IPS-18a (cell line): Measurements from ENCODE around the gene LHX5.

Experiments
- H3K27ac ChIP-seq: one replicate; pipeline ENCODE4 v1.5.1; 2013; ENCODE audit warnings: low read length
- H3K27me3 ChIP-seq: one replicate; pipeline ENCODE4 v1.6.1; 2013; ENCODE audit warnings: mild to moderate bottlenecking, low read length; ENCODE audit not compliant: control insufficient read depth, insufficient read depth
- H3K36me3 ChIP-seq: one replicate; pipeline ENCODE4 v1.6.1; 2013; ENCODE audit warnings: low read depth, low read length; ENCODE audit not compliant: control insufficient read depth
- H3K4me1 ChIP-seq: one replicate; pipeline ENCODE4 v1.6.1; 2013; ENCODE audit warnings: low read depth, low read length; ENCODE audit not compliant: control insufficient read depth
- H3K4me3 ChIP-seq: one replicate; pipeline ENCODE4 v1.5.1; 2013; ENCODE audit warnings: low read length
- H3K9ac ChIP-seq: one replicate; pipeline ENCODE4 v1.6.1; 2013; ENCODE audit warnings: mild to moderate bottlenecking, low read length, moderate library complexity
- H3K9me3 ChIP-seq: one replicate; pipeline ENCODE4 v1.6.1; 2013; ENCODE audit warnings: low read depth, low read length; ENCODE audit not compliant: control insufficient read depth

The LHX5 gene

DNA sequence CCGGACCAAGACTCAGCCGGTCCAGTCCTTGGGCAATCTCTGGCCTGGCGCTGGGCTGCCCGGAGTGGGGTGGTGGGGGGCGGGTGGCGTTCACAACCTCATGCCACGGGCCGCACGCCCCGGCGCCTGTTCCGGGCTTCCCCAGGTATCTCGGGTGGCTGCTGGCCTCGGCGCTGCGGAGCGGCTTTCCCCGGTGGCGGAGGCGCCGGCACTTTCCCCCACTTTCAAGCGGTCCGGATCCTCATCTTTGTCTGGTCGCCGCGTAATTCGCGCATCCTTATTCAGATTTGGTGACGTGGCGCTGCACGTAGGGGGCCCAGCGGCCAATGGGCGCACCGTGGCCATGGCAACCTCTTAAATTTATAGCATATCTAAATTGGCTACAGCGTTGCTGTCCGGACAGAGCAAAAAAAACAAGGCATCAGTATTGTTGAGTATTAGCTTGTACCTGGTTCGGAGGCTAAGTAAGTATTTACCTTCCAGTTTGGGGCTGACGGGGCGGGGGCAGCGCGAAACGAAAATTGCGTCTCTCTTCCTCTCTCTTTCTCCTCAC lies at the start of gene LHX5:
TSS of gene LHX5 (minus strand) at position 253 of the 553 bp plus-strand sequence. CDS start 373 bp downstream, outside the sequence.
- Histone ChIP-seq H3K4me3 (peak within 1 kb of the TSS; percentile 65), H3K9me3 (no peaks in the 10 kb centered on the region), H3K36me3 (no peaks in the 10 kb centered on the region), H3K27me3 (peaks cover 100% of the 10 kb centered on the region), H3K4me1 (peaks cover 51% of the 10 kb centered on the region), H3K9ac (peak within 1 kb of the TSS; percentile 39), H3K27ac (no peak within 1 kb of the TSS)

DNA sequence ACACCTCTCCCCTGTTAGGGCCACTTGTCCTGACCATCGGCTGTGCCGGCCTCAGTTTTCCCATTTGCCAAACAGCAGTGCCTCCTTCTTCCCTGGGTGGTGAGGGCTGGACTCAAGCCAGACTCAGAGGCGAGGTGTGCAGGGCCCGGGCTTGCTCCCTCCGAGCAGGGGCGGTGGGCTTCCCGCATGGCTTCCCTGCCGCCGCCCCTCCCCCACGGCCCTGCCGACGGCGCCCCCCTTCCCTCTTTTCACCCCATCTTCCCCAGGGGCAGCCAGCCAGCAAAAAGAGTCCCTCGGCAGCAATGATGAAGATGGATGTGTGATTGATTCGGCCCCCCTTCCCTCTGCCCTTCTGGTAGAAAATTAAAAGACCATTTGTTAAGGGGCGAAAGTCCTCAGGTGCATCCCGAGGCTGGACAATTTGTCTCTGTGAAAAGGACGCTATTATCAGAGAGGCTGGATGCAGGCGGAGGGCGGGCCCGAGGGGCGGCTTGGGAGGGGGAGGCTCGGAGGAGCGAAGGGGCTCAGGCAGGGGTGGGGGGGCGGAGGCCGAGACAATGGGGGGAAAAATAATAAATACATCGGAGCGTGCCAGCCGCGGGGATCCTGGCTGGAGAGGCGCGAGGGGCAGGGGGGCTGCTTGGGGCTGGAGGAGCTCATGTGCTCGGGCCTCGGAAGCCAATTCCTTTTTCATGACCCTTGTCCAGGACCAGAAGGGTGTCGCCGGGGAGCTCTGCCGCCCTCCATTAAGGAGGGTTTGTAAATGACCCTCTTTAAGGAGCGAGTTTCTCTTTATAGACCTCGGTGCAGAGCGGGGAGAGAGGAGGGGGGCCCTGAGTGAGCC lies 48.0 kb upstream of the LHX5 start:
- Histone ChIP-seq H3K27me3 (peaks cover 54% of the 10 kb centered on the region), H3K27ac (no peak overlapping the region), H3K4me1 (peaks cover 8% of the 10 kb centered on the region), H3K4me3 (peak overlapping the region; percentile 42), H3K9ac (no peak overlapping the region), H3K9me3 (no peaks in the 10 kb centered on the region), H3K36me3 (no peaks in the 10 kb centered on the region)

DNA sequence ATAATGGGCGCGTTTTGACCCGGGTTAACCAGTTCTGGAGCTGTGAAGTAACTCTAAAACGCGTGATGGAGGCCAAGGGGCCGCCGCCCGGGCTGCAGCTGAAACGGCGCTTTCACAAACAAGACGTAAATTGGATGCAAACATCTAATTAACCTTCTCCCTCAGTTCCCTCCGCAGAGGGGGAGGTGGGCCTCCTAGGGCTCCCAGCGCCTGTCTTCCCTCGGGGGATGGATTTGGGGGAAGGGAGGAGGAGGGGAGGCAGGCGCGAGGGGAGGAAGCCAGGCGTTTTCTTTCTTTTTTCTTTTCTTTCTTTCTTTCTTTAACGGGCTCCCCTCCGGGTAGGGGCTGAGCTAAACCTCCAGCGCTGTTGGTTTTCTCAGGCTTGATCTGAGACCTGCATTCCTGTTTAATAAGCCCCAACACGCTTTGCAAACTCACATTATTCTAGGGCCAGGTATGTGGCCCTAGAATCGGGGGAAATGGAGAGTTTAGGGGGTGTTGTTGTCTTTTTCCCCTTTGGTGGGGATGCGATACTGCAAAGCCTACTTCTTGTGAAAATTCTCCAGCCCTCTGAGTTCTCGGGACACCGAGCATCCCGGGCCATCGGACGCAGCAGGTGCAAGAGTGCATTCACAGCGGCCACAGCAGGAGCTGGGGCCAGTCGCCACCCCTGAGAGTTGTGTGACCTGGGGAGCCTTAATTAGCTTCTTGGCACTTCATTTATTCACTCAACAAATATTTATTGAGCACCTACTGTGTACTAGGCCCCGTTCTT lies 43.6 kb upstream of the LHX5 start:
- H3K36me3 ChIP-seq, result no peaks in the 10 kb centered on the region
- peak overlapping the region; percentile 53 for H3K4me3 ChIP-seq
- H3K4me1 ChIP-seq, result peaks cover 23% of the 10 kb centered on the region
- peak overlapping the region; percentile 5 for H3K9ac ChIP-seq
- H3K27ac ChIP-seq, result no peak overlapping the region
- peaks cover 69% of the 10 kb centered on the region for H3K27me3 ChIP-seq
- H3K9me3 ChIP-seq, result no peaks in the 10 kb centered on the region

DNA sequence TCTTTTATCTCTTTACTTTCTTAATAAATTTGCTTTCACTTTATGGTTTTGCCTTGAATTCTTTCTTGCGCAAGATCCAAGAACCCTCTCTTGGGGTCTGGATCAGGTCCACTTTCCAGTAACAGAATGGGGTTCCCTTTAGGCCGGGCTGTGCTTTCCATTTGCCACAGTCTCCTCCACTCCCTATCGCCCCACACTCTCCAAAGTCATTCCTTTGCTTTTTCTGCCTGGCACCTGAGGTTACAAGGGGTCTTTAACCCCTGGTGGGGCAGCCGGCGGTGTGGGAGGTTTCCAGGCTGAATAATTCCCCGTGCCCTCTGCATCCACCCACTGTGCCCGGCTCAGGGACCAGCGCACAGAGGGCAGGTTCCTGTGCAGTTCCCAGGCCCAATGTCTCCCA lies 42.9 kb upstream of the LHX5 start:
- H3K4me3 ChIP-seq, result peak overlapping the region; percentile 53
- no peaks in the 10 kb centered on the region for H3K9me3 ChIP-seq
- no peaks in the 10 kb centered on the region for H3K36me3 ChIP-seq
- H3K27ac ChIP-seq, result no peak overlapping the region
- peaks cover 63% of the 10 kb centered on the region for H3K27me3 ChIP-seq
- peak overlapping the region; percentile 5 for H3K9ac ChIP-seq
- peaks cover 23% of the 10 kb centered on the region for H3K4me1 ChIP-seq

DNA sequence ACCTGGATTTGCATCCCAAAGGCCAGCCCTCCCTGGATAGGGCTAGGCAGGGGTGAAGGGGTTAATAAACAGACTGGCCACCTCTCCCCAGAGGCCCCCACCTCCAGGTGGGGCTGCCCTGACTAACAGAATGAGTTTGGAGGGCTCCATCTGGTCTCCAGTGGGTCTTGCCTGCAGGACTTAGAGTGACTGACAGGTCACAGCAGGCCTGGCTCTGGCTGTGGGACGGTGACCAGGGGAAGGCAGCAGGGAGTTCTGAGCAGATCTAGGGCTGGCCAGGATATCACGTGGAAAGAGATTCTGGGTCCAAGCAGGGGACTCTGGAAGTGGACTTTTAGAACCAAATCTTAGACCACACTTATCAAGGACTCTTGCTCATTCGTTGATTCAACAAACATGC lies 40.9 kb upstream of the LHX5 start:
- no peak overlapping the region for H3K9ac ChIP-seq
- no peaks in the 10 kb centered on the region for H3K36me3 ChIP-seq
- H3K4me3 ChIP-seq, result no peak overlapping the region
- H3K27ac ChIP-seq, result no peak overlapping the region
- H3K9me3 ChIP-seq, result no peaks in the 10 kb centered on the region
- peaks cover 23% of the 10 kb centered on the region for H3K4me1 ChIP-seq
- peaks cover 43% of the 10 kb centered on the region for H3K27me3 ChIP-seq

DNA sequence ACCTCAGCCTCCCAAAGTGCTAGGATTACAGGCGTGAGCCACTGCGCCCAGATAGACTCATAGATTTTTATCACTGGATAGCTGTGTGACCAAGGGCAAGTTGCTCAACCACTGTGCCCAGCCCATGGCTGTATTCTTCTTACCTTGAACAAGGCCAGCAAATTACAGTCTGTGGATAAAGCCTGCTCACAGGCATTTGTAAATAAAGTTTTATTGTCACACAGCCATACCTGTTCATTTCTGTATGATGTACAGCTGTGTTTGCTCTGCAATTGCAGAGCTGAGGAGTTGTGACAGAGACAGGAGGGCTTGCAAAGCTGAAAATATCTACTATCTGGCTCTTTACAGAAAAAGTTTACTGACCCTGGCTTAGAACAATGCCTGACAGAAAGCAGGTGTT lies 35.2 kb upstream of the LHX5 start:
- H3K27me3 ChIP-seq, result no peaks in the 10 kb centered on the region
- no peaks in the 10 kb centered on the region for H3K9me3 ChIP-seq
- no peaks in the 10 kb centered on the region for H3K36me3 ChIP-seq
- H3K27ac ChIP-seq, result no peak overlapping the region
- H3K4me1 ChIP-seq, result peaks cover under 1% of the 10 kb centered on the region
- H3K9ac ChIP-seq, result no peak overlapping the region
- H3K4me3 ChIP-seq, result no peak overlapping the region

DNA sequence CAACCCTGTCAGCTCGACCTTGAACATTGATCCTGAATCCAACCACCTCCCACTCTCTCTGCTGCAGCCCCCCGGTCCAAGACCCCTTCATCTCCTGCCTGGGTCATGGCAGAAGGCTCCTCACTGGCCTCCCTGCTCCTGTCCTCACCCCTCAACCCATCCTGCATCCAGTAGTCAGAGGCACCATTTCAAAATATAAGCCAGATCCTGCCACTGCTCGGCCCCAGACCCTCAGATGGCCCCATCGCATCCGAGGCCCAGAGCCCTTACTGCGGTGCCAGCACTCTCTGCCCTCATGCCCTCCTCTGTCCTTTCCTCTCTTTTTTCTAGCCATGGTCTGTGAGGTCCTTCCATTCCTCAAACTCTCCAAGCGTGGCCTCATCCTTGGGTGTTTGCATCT lies 34.3 kb upstream of the LHX5 start:
- H3K27me3 ChIP-seq, result no peaks in the 10 kb centered on the region
- no peak overlapping the region for H3K9ac ChIP-seq
- no peaks in the 10 kb centered on the region for H3K9me3 ChIP-seq
- peaks cover 10% of the 10 kb centered on the region for H3K4me1 ChIP-seq
- H3K36me3 ChIP-seq, result no peaks in the 10 kb centered on the region
- no peak overlapping the region for H3K27ac ChIP-seq
- H3K4me3 ChIP-seq, result no peak overlapping the region

DNA sequence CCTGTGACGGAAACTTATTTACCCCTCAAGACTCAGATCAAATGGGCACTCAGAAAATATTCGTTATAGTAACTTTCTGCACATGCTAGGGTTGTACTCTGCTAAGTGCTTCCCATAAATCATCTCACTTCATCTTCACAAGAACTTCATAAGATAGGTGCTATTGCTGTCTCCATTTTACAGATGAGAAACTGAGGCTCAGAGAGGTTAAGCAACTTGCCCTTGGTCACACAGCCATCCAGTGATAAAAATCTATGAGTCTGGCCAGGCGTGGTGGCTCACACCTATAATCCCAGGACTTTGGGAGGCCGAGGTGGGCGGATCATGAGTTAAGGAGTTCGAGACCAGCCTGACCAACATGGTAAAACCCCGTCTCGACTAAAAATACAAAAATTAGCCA lies 33.2 kb upstream of the LHX5 start:
- Histone ChIP-seq H3K4me3 (no peak overlapping the region), H3K36me3 (no peaks in the 10 kb centered on the region), H3K4me1 (peaks cover 20% of the 10 kb centered on the region), H3K9ac (no peak overlapping the region), H3K27ac (no peak overlapping the region), H3K9me3 (no peaks in the 10 kb centered on the region), H3K27me3 (no peaks in the 10 kb centered on the region)

DNA sequence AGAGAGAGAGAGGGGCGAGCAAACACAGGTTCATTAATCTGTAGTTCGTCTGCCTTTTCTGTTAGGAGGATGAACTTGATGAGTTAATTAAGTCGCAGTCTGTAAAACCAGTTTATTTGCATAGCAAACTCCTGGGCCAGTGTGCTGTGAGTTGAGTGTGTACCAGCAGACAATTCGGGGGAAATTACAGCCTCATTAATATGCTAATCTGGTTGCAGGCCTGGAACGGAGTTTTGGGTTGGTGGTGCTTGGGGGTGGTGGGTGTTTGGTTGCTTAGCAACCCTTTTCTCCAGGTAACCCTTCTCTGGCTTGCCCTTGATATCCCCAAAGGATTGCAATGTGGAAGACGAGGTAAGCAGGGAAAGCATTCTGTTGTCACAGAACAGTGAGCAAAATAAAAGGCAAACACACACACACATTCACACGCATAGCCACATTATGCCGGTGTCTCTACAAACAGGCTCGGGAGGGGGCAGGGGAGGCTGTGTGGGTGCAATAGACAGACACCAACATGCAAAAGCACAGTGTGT lies 29.2 kb upstream of the LHX5 start:
- H3K36me3 ChIP-seq, result no peaks in the 10 kb centered on the region
- H3K4me3 ChIP-seq, result no peak overlapping the region
- no peak overlapping the region for H3K27ac ChIP-seq
- H3K4me1 ChIP-seq, result peaks cover 20% of the 10 kb centered on the region
- H3K27me3 ChIP-seq, result no peaks in the 10 kb centered on the region
- H3K9me3 ChIP-seq, result no peaks in the 10 kb centered on the region
- no peak overlapping the region for H3K9ac ChIP-seq

DNA sequence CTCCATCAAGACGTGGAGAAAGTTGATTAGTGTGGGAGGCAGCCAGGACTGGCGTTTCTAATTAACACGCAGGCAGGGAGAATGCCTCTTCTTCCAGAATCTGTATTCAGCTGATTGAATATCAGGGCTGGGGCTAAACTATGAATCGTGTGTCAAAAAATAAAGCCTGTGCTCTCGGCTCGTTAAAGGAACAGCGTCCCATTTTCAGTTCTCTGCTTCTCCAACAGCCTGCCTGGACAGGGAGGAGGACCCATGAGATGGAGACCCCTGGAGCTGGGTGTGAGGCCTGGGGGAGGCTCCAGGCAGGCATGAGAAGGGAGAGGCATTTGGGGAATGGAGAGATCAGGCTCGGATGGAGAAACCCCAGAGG lies 28.6 kb upstream of the LHX5 start:
- Histone ChIP-seq H3K27ac (no peak overlapping the region), H3K9me3 (no peaks in the 10 kb centered on the region), H3K4me3 (no peak overlapping the region), H3K36me3 (no peaks in the 10 kb centered on the region), H3K27me3 (no peaks in the 10 kb centered on the region), H3K9ac (no peak overlapping the region), H3K4me1 (peaks cover 20% of the 10 kb centered on the region)

DNA sequence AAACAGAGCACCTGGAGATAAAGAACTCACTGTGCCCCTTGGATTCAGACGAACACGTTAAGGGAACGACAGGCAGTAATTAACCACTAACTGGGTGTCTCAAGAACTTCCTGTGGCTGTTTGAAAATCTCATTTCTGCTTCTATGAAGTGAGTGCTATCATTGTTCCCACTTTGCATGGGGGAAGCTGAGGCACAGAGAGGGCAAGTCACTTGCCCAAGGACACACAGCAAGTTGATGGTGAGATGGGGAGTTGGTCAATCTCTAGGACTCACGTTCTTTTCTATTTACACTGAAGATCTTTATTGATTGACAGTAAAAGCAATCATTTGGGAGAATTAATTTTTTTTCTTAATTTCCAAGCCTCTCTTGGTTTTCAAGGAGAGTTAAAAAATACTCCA lies 26.8 kb upstream of the LHX5 start:
- Histone ChIP-seq H3K4me1 (peaks cover 20% of the 10 kb centered on the region), H3K4me3 (no peak overlapping the region), H3K27ac (no peak overlapping the region)

More for the DNA sequence above, 26.8 kb upstream of the LHX5 start:
- H3K27me3 ChIP-seq, result no peaks in the 10 kb centered on the region
- H3K9ac ChIP-seq, result no peak overlapping the region
- no peaks in the 10 kb centered on the region for H3K36me3 ChIP-seq
- no peaks in the 10 kb centered on the region for H3K9me3 ChIP-seq
